HEK293T (cell line): ENCODE data around the gene IFT80.
A peak's percentile ranks its signal among the peaks of the same experiment; 100 is the strongest.
"Not testable (repeated sequence)": the region's sequence is repeated elsewhere in the genome, so short reads cannot be mapped to it uniquely, and the experiment has no call there.

Experiments
- CTCF ChIA-PET: fragments of 350-600 bp; formaldehyde crosslinking; extraction: SDS; loops from one replicate; lab custom pipeline; 2021; ENCODE audit warnings: antibody characterized with exemption, inconsistent platforms; lab: Yijun Ruan, JAX
- POLR2A ChIA-PET: fragments of 350-600 bp; formaldehyde crosslinking; extraction: SDS; loops from one replicate; lab custom pipeline; 2020; ENCODE audit warnings: antibody characterized with exemption, inconsistent platforms; lab: Yijun Ruan, JAX
- DNase-seq: peaks from one replicate; pipeline ENCODE4 v3.0.0; 2012; ENCODE audit warnings: mixed read lengths; ENCODE audit errors: extremely low spot score
- ARNT ChIP-seq: fragments of 450-650 bp; IDR thresholded peaks from 2 replicates; pipeline ENCODE4 v1.6.1; 2017; ENCODE audit warnings: mild to moderate bottlenecking
- BHLHE40 ChIP-seq: fragments of 450-650 bp; IDR thresholded peaks from 2 replicates; pipeline ENCODE4 v1.6.1; 2016; ENCODE audit warnings: mild to moderate bottlenecking, moderate library complexity, borderline replicate concordance
- CTBP1 ChIP-seq: fragments of 450-650 bp; IDR thresholded peaks from 2 replicates; pipeline ENCODE4 v1.6.1; 2016; ENCODE audit warnings: borderline replicate concordance
- ELF4 ChIP-seq: fragments of 450-650 bp; IDR thresholded peaks from 2 replicates; pipeline ENCODE4 v1.6.1; 2017; ENCODE audit warnings: antibody characterized with exemption
- FOXA1 ChIP-seq: fragments of 450-650 bp; IDR thresholded peaks from 2 replicates; pipeline ENCODE4 v1.6.1; 2016; ENCODE audit warnings: mild to moderate bottlenecking
- FOXK2 ChIP-seq: fragments of 450-650 bp; IDR thresholded peaks from 2 replicates; pipeline ENCODE4 v1.6.1; 2016; ENCODE audit warnings: mild to moderate bottlenecking
- FOXM1 ChIP-seq: fragments of 450-650 bp; IDR thresholded peaks from 2 replicates; pipeline ENCODE4 v1.6.1; 2017; ENCODE audit warnings: mild to moderate bottlenecking, borderline replicate concordance
- HDGF ChIP-seq: fragments of 450-650 bp; IDR thresholded peaks from 2 replicates; pipeline ENCODE4 v1.6.1; 2017; ENCODE audit warnings: antibody characterized with exemption, borderline replicate concordance
- L3MBTL2 ChIP-seq: fragments of 450-650 bp; conservative IDR thresholded peaks from 2 replicates; pipeline ENCODE4 v1.6.1; 2016; ENCODE audit warnings: mild to moderate bottlenecking
- LEF1 ChIP-seq: fragments of 450-650 bp; IDR thresholded peaks from 2 replicates; pipeline ENCODE4 v1.6.1; 2017; ENCODE audit warnings: mild to moderate bottlenecking, borderline replicate concordance
- NFRKB ChIP-seq: fragments of 450-650 bp; IDR thresholded peaks from 2 replicates; pipeline ENCODE4 v1.6.1; 2016; ENCODE audit warnings: mild to moderate bottlenecking, moderate library complexity
- SP1 ChIP-seq: fragments of 450-650 bp; IDR thresholded peaks from 2 replicates; pipeline ENCODE4 v1.6.1; 2017
- SUZ12 ChIP-seq: fragments of 450-650 bp; IDR thresholded peaks from 2 replicates; pipeline ENCODE4 v1.6.1; 2016; ENCODE audit warnings: mild to moderate bottlenecking
- TARDBP ChIP-seq: fragments of 450-650 bp; IDR thresholded peaks from 2 replicates; pipeline ENCODE4 v1.6.1; 2016
- ZNF384 ChIP-seq: fragments of 450-650 bp; IDR thresholded peaks from 2 replicates; pipeline ENCODE4 v1.6.1; 2016
- TF ChIP-seq, protein P1 (sequence below): fragments of 450-650 bp; IDR thresholded peaks from 2 replicates; pipeline ENCODE4 v1.6.1; 2016

The IFT80 gene

DNA sequence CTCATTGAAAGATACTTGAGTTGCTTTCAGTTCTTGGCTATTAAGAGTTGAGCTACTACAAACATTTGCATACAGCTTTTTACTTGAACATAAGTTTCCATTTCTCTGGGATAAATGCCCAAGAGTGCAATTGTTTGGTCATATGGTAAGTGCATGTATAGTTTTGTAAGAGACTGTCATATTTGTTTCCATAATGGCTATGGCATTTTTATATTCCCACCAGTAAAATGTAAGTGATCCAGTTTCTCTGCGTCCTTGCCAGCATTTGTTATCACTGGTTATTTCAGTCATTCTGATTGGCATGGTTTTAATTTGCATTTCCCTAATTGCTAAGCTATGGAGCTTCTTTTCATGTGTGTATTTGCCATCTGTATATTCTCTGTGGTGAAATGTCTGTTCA, 151.3 kb downstream of the IFT80 start:
- no peak for TF ChIP-seq SUZ12
- TF ChIP-seq L3MBTL2 = no peak
- no peak for TF ChIP-seq FOXM1
- no peak for TF ChIP-seq BHLHE40
- TF ChIP-seq CTBP1 = no peak
- no peak for TF ChIP-seq ELF4
- no peak for TF ChIP-seq FOXA1
- TF ChIP-seq ARNT = no peak
- TF ChIP-seq NFRKB = no peak
- TF ChIP-seq HDGF = no peak
- TF ChIP-seq ZNF384 = no peak
- no peak for TF ChIP-seq LEF1
- no peak for TF ChIP-seq SP1
- TF ChIP-seq TARDBP = no peak
- TF ChIP-seq FOXK2 = no peak
- TF ChIP-seq, protein P1, sequence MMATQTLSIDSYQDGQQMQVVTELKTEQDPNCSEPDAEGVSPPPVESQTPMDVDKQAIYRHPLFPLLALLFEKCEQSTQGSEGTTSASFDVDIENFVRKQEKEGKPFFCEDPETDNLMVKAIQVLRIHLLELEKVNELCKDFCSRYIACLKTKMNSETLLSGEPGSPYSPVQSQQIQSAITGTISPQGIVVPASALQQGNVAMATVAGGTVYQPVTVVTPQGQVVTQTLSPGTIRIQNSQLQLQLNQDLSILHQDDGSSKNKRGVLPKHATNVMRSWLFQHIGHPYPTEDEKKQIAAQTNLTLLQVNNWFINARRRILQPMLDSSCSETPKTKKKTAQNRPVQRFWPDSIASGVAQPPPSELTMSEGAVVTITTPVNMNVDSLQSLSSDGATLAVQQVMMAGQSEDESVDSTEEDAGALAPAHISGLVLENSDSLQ = no peak
- ChIA-PET CTCF (no interaction called here), POLR2A (no interaction called here)
- DNase-seq = no peak

DNA sequence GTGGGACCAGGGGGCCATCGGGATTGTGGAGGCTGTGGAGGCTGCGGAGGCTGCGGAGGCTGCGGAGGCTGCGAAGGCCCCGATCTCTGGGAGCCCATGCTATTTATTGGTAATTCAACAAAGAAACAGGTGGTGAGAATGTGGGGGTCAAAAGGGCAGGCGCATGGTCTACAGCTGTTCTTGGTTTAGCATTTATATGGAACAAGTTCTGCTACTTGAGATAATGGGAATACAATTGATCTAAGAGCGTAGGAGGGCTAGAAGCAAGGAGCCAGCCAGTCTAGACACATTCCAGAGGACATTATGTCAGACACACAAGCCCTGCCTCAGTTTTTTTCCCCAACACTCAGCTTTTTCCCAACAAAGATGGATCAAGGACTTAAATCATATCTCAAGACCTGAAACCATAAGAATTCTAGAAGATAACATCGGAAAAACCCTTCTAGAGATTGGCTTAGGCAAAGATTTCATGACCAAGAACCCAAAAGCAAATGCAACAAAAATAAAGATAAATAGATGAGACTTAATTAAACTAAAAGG, 153.7 kb downstream of the IFT80 start:
- POLR2A ChIA-PET = no interaction called here
- DNase-seq = no peak
- TF ChIP-seq BHLHE40 (no peak), FOXM1 (no peak), HDGF (no peak), ELF4 (no peak), NFRKB (no peak), ZNF384 (no peak), ARNT (no peak), CTBP1 (no peak), SP1 (no peak), L3MBTL2 (no peak), LEF1 (no peak), TARDBP (no peak), FOXK2 (no peak), FOXA1 (no peak), SUZ12 (no peak)
- TF ChIP-seq, protein P1 = no peak
- CTCF ChIA-PET = no interaction called here

DNA sequence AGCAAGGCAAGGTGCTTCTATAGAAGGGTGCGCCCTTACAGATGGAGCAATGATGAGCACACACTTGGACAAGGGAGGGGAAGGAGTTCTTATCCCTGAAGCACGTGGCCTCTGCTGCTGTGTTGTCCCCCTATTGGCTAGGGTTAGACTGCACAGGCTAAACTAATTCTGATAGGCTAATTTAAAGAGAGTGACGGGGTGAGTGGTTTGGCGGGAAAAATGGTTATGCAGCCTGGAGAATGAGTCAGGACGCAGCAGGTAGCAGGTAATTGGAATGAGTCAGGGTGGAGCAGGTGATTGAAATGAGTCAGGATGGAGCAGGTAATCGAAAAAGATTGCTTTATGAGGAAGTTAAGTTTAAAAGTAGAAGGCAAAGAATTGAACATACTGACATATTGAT, 158.3 kb downstream of the IFT80 start:
- POLR2A ChIA-PET, DNase-seq, CTCF ChIA-PET: not testable (repeated sequence)
- peak; percentile 44; the same call in 1 of the 2 replicates for TF ChIP-seq L3MBTL2

DNA sequence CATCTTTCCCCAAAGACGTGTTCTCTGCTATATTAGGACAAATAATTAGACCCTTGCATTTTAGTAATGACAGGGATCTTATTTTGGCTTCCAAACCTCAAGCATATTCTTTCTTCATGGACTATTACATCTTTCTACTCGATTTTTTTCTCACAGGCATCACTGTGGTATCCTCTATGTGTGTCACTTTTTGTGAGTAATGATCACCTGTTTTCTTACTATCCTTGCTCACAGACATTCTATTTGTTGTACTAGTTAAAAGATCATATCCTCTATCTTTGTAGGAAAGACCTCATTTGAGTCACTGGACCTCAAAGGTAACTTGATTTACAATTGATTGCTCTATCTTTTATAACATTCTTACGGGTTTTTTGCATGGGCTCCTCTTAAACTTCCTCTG, 167.0 kb downstream of the IFT80 start:
- CTCF ChIA-PET = no interaction called here

DNA sequence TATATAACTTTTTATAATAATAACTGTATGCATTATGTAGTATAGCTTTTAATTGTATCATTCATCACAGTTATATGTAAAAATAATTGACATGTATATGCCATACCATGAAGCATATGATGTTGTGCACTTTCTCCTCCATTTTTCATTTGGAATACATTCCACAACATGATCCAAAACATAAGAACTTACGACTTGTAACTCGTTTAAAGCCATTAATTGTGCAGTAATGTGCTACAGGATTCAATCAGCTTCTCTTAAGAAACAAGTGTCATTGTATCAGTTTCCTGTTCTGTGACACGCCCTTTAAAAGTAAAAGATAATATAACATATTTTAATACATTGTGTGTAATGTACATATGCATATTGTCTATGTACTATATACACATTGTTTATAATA, 171.6 kb downstream of the IFT80 start:
- POLR2A ChIA-PET = no interaction called here
- CTCF ChIA-PET = no interaction called here

More for the DNA sequence above, 167.0 kb downstream of the IFT80 start:
- TF ChIP-seq, protein P1 = no peak
- TF ChIP-seq SUZ12 (no peak), L3MBTL2 (no peak), LEF1 (no peak)
- DNase-seq = no peak
- POLR2A ChIA-PET = no interaction called here

More for the DNA sequence above, 171.6 kb downstream of the IFT80 start:
- no peak for DNase-seq
- TF ChIP-seq ELF4 (no peak), NFRKB (no peak), FOXK2 (no peak), L3MBTL2 (no peak), ZNF384 (no peak), FOXM1 (no peak), HDGF (no peak), ARNT (no peak), SUZ12 (no peak), FOXA1 (no peak), BHLHE40 (no peak), CTBP1 (no peak), LEF1 (no peak), SP1 (no peak), TARDBP (no peak)
- TF ChIP-seq, protein P1 = no peak
